HTERT RPE-1 (cell line): ENCODE results near the gene ATP1B4.

Source experiments
- in situ Hi-C: fragments of 300-500 bp; cut with MboI; formaldehyde crosslinking; loops from 4 replicates; pipeline ENCODE4 v1.14.3; 2020; ENCODE audit warnings: low sequenced_read_pairs

Gene ATP1B4

DNA sequence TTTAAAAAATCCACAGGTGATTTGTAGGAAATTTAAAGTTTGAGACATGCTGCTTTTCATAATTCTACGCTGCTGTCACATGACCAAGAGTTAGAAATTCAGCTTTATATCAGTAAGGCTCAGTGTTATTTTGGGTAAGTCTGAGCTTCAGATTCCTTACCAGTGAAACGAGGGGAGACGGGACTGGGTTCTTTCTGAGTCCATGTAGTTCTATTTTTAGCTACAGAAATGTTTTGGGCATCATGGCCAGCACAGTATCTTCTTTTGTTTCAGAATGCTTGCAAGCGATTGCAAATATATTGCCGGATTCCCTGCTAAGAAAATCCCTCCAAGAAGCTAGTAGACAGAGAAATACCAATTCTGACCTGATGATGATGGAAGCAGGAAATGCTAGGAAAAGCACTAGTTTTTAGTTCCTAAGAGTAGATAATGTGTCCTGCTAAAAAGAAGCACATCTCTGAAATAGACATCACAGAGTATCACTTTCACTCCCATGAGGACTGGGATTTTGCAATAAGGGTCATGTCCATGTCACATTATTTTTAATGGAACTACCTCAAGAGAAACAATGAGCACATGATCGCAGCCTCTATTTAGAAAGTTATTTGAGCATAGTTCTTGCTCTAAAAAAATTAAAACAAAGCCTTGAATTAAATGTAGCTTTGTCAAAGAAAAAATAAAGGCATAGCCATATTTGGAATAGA, 10.9 kb downstream of the ATP1B4 start:
- in situ Hi-C loops: no loop called here

DNA sequence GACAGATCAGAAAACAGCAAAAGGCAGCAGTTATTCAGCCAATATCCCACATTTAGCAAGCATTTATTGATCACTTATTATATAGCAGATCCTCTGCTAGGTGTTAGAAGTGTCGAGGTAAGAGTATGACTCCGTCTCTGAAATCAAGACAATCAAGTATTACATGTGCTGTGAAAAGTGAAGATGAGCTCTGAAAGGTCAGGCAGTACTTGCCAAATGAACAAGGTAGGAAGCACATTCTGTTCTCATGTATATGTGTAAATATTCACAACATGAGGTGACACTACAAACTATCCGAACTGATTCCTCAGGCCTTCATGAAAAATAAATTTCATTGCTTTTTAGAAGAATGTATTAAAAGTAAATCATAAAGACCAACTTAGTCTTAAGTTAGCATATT, 15.3 kb downstream of the ATP1B4 start:
- in situ Hi-C loops: no loop called here

DNA sequence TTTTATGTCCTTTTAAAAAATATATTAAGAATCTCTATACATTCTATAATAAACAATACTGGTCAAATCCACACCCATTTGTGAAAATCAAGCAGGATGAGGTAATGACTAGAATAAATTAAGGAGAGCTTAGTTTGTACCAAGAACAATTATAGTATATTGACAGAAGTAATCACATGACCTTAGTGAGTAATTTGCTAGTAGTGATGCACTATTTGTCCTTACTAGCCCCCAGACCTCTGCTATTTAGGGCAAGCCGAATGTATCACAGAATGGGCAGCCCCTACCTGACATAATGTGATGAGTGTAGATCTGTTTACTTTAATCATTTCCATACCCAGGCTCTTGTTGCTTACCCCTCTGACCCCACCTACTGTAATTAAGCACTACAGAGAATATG, 15.8 kb downstream of the ATP1B4 start:
- in situ Hi-C loops: no loop called here

DNA sequence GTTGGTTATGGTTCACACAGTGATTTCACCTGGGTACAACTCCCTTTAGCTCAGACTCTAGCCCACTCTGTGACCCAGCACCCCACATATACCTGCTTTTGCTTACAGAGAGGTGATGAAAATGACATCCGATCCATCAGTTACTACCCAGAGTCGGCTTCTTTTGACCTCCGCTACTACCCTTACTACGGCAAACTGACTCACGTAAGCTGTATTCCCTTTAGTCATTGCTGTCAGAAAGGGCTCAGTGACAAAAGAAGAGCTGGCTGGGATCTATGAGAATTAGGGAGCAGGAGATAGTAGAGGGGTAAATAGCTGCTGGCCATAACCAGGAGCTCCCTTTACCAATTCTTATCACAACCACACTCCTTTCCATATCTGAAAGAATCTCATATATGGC, 16.7 kb downstream of the ATP1B4 start:
- in situ Hi-C loops: no loop called here

DNA sequence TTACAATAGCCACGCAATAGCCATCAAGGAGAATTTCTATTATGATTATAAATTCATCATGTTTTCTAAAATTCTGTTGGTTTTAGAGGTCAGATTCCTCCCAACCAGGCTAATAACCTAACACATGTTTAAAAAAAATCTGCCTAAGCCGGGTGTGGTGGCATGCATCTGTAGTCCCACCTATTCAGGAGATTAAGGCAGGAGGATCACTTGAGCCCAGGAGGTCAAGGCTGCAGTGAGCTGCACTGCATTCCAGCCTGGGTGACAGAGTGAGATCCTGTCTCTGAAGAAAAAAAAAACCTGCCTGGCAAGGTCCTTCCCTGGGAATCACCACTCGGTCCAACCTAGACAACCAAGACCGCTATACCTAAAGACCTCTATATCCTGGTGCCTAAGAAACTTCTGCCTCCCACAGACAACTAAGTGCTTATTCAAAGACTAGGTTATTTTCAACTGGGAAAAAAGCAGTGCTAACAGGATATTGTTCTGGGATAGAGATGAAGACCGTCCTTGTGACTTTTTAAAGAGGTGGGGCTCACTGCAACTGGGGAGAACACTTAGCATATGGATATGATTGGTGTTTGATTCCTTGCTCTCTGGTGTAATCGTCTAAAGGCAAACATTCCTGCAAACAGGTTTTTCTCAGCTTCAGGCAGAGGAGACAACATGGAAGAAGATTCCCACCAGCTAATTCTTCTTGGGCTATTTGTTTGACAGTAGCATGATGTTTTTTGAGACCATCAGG, 18.2 kb downstream of the ATP1B4 start:
- in situ Hi-C loops: no loop called here

DNA sequence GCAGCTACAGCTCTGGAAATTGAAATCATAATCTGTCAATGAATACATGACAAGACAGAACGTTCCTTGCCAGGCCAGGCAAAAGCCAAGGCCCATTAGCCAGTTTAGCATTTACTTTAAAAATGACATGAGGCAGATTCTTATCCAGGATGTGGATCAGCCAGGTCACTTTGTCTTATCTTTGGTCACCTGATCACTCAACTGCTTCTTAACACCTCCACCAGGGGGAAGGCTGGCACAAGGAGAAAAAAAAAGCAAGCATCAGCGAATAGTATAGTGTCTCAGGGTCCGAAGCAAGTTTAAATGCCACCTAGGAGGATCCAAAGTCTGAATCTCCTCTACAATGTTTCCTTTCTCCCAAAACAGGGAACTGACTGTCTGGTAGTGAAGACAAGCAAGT, 18.8 kb downstream of the ATP1B4 start:
- in situ Hi-C loops: no loop called here

DNA sequence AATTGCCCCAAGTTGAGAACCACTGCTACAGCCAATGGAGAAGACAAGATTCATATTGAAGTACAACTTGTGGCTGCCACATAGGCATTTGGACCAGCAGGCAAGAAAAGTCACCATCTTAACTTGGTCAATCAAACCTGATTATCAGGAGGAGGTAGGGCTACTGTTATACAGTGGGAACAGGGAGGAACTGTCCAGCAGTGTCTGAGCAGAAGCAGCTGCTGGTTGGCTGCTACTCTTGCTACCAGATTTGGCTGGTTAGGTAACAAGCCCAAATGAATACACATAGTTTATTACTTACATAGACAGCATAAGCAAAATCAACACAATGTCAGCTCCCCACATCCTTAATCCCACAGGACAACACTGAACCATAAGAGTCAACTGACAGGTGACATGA, 39.4 kb downstream of the ATP1B4 start:
- in situ Hi-C loops: no loop called here

GRCh38 chrX:120402369-120402768, 40.5 kb downstream of the ATP1B4 start:
- in situ Hi-C loops: no loop called here

- in situ Hi-C loops: no loop called here
Observed at GRCh38 chrX:120406638-120407037, 44.7 kb downstream of the ATP1B4 start.

GRCh38 chrX:120408168-120408567, 46.3 kb downstream of the ATP1B4 start:
- in situ Hi-C loops: no loop called here

DNA sequence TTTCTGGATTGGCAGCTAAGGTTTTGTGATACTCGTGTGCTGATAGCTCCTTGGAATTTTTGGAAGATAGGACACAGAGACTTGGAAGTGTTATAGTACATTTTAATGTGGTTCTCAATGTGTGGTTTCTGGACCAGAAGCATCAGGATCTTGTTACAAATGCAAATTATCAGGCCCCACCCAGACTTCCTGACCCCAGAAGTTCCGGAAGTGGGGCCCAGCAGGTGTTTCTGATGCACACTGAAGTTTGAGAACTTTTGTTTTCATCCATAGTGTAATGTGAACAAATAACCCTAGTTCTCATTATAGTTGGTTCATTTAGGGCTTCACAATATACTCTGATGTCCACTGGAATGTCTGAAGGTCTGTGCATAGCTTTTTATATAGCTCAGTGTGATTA, 57.6 kb downstream of the ATP1B4 start:
- in situ Hi-C loops: no loop called here

DNA sequence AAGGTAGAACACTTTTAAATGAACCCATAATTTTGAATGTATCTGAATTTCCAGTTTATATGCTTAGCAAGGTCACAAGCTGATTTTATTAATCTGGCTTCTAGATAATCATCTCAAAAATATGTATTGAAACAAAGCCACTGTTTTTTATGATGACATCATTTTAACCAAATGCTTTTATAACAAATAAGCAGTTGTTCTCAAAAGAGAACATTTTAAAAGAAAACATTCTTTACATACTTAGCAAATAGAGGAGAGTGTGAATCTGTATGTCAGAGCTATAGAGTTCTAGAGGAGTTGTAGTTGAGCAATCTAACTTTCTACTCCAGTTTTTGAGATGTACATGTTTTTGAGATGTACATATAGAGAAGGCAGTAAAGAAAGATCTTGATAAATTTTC, 64.7 kb downstream of the ATP1B4 start:
- in situ Hi-C loops: no loop called here

DNA sequence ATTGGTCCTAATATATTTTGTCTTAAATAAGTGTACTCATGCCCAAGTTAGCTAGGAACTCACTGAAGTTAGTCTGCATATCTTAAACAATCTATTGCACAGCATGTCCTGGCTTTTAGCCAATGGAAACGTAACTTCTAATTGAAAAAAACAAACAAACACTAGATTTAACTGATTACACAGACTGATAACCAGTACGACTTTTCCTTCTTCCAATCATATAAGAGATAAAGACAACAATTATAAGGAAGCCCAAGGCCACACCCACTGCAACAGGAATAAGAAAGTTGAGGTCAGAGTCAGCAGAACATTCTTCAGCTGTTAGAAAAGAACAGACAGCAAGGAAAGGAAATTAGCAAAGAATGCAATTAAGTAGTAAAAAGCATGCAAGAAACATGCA, 66.4 kb downstream of the ATP1B4 start:
- in situ Hi-C loops: no loop called here

DNA sequence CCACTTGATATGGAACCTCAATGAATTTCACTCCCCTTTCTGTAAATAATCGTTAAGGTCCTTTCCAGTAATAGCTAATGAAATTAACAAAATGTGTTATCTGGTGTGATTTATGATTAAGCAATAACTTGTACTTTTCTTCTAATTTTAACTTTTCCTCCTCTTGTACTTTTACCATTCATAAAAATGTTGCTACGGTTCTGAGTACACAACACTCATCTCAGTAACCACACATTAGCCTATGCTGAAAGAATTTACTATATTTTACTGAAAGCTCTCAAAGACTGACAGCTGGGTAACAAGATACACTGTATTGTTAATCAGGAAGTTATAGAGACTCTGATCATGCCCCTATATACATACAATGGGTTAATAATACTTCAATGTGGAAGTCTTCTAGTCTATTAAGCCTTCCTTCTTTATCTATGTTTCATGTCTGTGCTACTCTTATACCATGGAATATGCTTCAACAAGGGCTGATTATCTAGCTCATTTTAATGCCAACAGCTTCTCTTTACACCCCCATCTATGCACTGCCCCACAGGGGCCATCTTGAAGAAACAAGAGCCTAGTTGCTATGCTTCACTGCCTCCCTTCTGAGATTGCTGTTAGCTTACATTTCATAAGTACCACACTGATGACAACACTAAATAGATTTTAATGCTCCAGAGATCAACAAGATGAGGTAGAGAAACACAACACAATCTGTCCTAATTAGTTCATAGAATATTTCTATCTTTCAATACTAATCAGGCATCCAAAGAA, 68.1 kb downstream of the ATP1B4 start:
- in situ Hi-C loops: no loop called here
